ENCODE results near the gene ZNF408.

The ZNF408 gene

GRCh38 chr11:46676436-46677158 lies 24.2 kb upstream of the ZNF408 start:
- no peak for DNase-seq

- no peak for DNase-seq
These were observed 23.7 kb upstream of the ZNF408 start for GRCh38 chr11:46677169-46677568.

GRCh38 chr11:46677991-46678740 lies 22.7 kb upstream of the ZNF408 start:
- DNase-seq: no peak

- DNase-seq: no peak
These were observed 22.1 kb upstream of the ZNF408 start for GRCh38 chr11:46678741-46679130.

GRCh38 chr11:46679241-46680163 lies 21.3 kb upstream of the ZNF408 start:
- no peak for DNase-seq

- DNase-seq: no peak
These were observed 20.6 kb upstream of the ZNF408 start for GRCh38 chr11:46680164-46680760.

GRCh38 chr11:46680815-46681214 lies 20.0 kb upstream of the ZNF408 start:
- DNase-seq: no peak

- DNase-seq: no peak
These were observed 19.0 kb upstream of the ZNF408 start for GRCh38 chr11:46681814-46682213.

GRCh38 chr11:46682773-46683752 lies 17.8 kb upstream of the ZNF408 start:
- DNase-seq: no peak

- DNase-seq: no peak
These were observed 16.5 kb upstream of the ZNF408 start for GRCh38 chr11:46684367-46684766.

GRCh38 chr11:46686886-46687795 lies 13.7 kb upstream of the ZNF408 start:
- DNase-seq: no peak

GRCh38 chr11:46690702-46691101 lies 10.1 kb upstream of the ZNF408 start:
- no peak for DNase-seq

- no peak for DNase-seq
These were observed 8.4 kb upstream of the ZNF408 start for GRCh38 chr11:46692450-46692849.

- DNase-seq: no peak
These were observed 7.2 kb upstream of the ZNF408 start for GRCh38 chr11:46693597-46694012.

- no peak for DNase-seq
These were observed 6.8 kb upstream of the ZNF408 start for GRCh38 chr11:46694072-46694471.

- DNase-seq: no peak
These were observed 6.2 kb upstream of the ZNF408 start for GRCh38 chr11:46694607-46695006.

- no peak for DNase-seq
These were observed 5.3 kb upstream of the ZNF408 start for GRCh38 chr11:46695345-46696211.

GRCh38 chr11:46696212-46696558 lies 4.6 kb upstream of the ZNF408 start:
- DNase-seq: no peak

- DNase-seq: no peak
These were observed 3.5 kb upstream of the ZNF408 start for GRCh38 chr11:46697303-46697702.

- DNase-seq: no peak
These were observed 3.1 kb upstream of the ZNF408 start for GRCh38 chr11:46697723-46698122.

Data from OCI-M1 (cell line).